ENCODE measurements around the gene BIRC5.

Gene BIRC5

DNA sequence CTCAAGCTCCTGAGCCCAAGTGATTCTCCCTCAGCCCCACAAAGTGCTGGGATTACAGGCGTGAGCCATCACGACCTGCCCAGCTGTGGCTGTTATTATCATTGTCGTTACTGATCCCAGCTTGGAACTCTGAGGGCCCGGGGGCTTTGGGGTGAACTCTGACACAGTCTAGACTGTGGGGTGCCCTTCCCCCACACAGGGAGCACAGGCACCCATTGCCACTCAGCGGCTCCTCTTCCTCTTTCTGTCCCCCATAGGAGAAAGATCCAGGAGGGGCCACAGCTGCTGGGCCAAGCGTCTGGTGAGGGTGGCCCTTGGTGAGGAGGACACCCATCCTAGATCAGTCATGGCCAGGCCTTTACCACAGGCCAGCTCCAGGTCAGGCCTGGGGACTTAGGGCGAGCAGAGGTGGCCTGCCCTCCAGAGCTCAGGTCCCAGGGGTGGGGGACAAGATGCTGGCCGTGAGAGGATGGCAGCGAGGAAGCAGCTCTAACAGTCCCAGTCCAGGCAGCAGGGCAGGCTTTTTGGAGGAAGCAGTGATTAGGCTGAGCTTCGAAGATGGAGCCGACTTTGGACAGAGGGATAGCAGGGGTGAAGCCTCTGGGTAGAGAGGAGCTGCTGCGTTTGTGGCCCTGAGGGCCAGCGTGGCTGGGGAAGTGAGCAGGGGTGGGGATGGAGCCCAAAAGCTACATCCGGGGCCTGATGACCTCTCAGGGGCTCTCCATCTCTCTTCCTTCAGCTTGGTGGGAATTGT is 42.1 kb downstream of the BIRC5 start:
- H3K4me1 Mint-ChIP-seq (ENCODE audit: low read depth): peaks cover 89% of the 10 kb centered on the region
- no peak overlapping the region for H3K4me3 Mint-ChIP-seq
- H3K36me3 Mint-ChIP-seq (ENCODE audit: low read depth): no peaks in the 10 kb centered on the region
- peak overlapping the region; percentile 43 for H3K27ac Mint-ChIP-seq
- intact Hi-C loops (cut with micrococcal nuclease): loop anchor here (10.0 kb wide), 1 partner anchor 171 kb away; no protein-coding TSS in a partner anchor
- H3K9me3 Mint-ChIP-seq: no peaks in the 10 kb centered on the region
- H3K27me3 Mint-ChIP-seq: peaks cover 13% of the 10 kb centered on the region

DNA sequence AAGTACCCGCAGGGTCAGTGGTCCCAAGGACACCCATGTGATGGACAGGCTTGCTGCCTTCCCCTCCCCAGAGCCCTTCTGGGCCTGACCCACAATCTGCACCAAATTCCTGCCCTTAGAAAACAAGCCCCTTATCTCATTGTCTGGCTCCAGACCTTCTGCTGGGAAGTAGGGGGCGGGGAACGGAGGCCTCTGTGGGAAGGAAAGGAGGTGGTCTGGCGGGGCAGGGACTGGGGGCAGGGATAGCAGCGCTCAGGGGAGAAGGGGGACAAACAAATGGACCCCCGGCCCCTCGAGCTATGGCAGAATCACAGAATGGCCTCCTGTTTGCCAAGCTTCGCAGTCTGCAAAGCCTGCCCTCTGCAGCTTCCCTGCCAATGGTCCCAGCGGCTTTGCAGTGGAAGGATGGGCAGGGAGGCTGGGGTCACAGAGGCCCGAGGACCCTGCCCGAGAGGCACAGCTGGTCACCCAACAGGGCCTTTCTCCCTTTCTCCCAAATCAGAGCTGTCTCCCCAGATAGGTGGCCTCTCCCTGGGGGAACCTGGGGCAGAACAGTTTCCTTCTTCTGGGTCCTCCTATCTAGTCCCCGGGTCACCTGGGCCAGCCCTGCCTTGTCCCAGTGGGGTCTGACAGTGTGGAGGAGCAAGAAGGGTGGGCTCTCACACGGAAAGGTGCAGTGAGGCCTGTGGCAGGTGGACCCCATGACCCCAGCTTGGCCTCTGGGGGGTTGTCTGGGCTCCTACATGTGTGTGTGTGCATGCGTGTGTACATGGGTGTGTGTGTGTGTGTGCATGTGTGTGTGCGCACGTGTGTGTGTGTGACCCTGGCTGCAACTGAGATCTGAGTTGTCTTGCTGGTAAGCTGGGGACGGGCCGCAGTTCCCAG is 42.9 kb downstream of the BIRC5 start:
- H3K27me3 Mint-ChIP-seq: peaks cover 8% of the 10 kb centered on the region
- no peak overlapping the region for H3K4me3 Mint-ChIP-seq
- intact Hi-C loops (cut with micrococcal nuclease): loop anchor here (10.0 kb wide), 1 partner anchor 172 kb away; no protein-coding TSS in a partner anchor
- H3K9me3 Mint-ChIP-seq: no peaks in the 10 kb centered on the region
- H3K36me3 Mint-ChIP-seq (ENCODE audit: low read depth): no peaks in the 10 kb centered on the region
- H3K4me1 Mint-ChIP-seq (ENCODE audit: low read depth): peaks cover 82% of the 10 kb centered on the region
- H3K27ac Mint-ChIP-seq: peak overlapping the region; percentile 8

DNA sequence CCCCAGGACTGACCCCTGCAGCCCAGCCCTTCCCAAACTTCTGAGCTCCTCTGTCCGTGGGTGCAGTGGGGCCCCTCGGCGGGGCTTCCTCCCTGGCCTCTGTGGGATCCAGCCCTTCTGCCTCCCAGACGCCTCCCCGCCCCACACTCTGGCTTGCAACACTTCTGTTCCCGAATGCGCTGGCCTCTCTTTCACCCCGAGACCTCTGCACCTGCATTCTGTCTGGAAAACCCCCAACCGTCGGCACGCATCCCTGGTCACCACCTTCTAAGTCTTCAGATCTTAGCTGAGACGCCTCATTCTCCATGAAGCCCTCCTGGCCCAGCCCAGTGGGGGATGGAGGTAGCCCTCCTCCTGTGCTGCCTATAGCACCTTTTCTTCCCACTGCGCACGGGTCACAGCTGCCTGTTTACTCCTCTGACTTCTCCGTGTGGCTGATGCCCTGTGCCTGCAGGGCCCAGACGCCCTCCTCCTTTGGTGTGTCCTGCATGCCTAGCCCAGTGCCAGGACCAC is 43.8 kb downstream of the BIRC5 start:
- intact Hi-C loops (cut with micrococcal nuclease): loop anchor here (10.0 kb wide), 1 partner anchor 173 kb away; no protein-coding TSS in a partner anchor
- Mint-ChIP-seq H3K27ac (peak overlapping the region; percentile 50), H3K4me3 (peak overlapping the region; percentile 4)

GRCh38 chr17:78258323-78259191 is 44.5 kb downstream of the BIRC5 start:
- no peaks in the 10 kb centered on the region for H3K9me3 Mint-ChIP-seq
- H3K27me3 Mint-ChIP-seq: no peaks in the 10 kb centered on the region
- no peaks in the 10 kb centered on the region for H3K36me3 Mint-ChIP-seq (ENCODE audit: low read depth)
- intact Hi-C loops (cut with micrococcal nuclease): loop anchor here (10.0 kb wide), 1 partner anchor 174 kb away; no protein-coding TSS in a partner anchor
- H3K4me3 Mint-ChIP-seq: peak overlapping the region; percentile 66
- peak overlapping the region; percentile 50 for H3K27ac Mint-ChIP-seq
- peaks cover 79% of the 10 kb centered on the region for H3K4me1 Mint-ChIP-seq (ENCODE audit: low read depth)

More for the DNA sequence above, 43.8 kb downstream of the BIRC5 start:
- H3K36me3 Mint-ChIP-seq (ENCODE audit: low read depth): no peaks in the 10 kb centered on the region
- peaks cover 2% of the 10 kb centered on the region for H3K27me3 Mint-ChIP-seq
- H3K9me3 Mint-ChIP-seq: no peaks in the 10 kb centered on the region
- H3K4me1 Mint-ChIP-seq (ENCODE audit: low read depth): peaks cover 79% of the 10 kb centered on the region

- peak overlapping the region; percentile 50 for H3K27ac Mint-ChIP-seq
- no peaks in the 10 kb centered on the region for H3K9me3 Mint-ChIP-seq
- no peaks in the 10 kb centered on the region for H3K27me3 Mint-ChIP-seq
- no peaks in the 10 kb centered on the region for H3K36me3 Mint-ChIP-seq (ENCODE audit: low read depth)
- H3K4me1 Mint-ChIP-seq (ENCODE audit: low read depth): peaks cover 82% of the 10 kb centered on the region
- intact Hi-C loops (cut with micrococcal nuclease): loop anchor here (10.0 kb wide), 1 partner anchor 174 kb away; no protein-coding TSS in a partner anchor
- no peak overlapping the region for H3K4me3 Mint-ChIP-seq
Observed at GRCh38 chr17:78259192-78259554, 45.1 kb downstream of the BIRC5 start.

- Mint-ChIP-seq H3K9me3 (no peaks in the 10 kb centered on the region), H3K4me1 (ENCODE audit: low read depth) (peaks cover 67% of the 10 kb centered on the region), H3K27ac (peak overlapping the region; percentile 91), H3K27me3 (peaks cover under 1% of the 10 kb centered on the region), H3K4me3 (peak overlapping the region; percentile 20), H3K36me3 (ENCODE audit: low read depth) (no peaks in the 10 kb centered on the region)
- intact Hi-C loops (cut with micrococcal nuclease): no loop called here
Observed at GRCh38 chr17:78263063-78263735, 49.1 kb downstream of the BIRC5 start.

GRCh38 chr17:78263736-78264340 is 49.8 kb downstream of the BIRC5 start:
- intact Hi-C loops (cut with micrococcal nuclease): no loop called here
- Mint-ChIP-seq H3K4me3 (no peak overlapping the region), H3K36me3 (ENCODE audit: low read depth) (no peaks in the 10 kb centered on the region), H3K27ac (peak overlapping the region; percentile 91), H3K9me3 (no peaks in the 10 kb centered on the region), H3K27me3 (peaks cover 6% of the 10 kb centered on the region), H3K4me1 (ENCODE audit: low read depth) (peaks cover 61% of the 10 kb centered on the region)

GRCh38 chr17:78264590-78264989 is 50.5 kb downstream of the BIRC5 start:
- intact Hi-C loops (cut with micrococcal nuclease): no loop called here
- Mint-ChIP-seq H3K4me1 (ENCODE audit: low read depth) (peaks cover 55% of the 10 kb centered on the region), H3K36me3 (ENCODE audit: low read depth) (no peaks in the 10 kb centered on the region), H3K27ac (peak overlapping the region; percentile 91), H3K4me3 (no peak overlapping the region), H3K27me3 (peaks cover 9% of the 10 kb centered on the region), H3K9me3 (no peaks in the 10 kb centered on the region)

GRCh38 chr17:78265121-78265520 is 51.1 kb downstream of the BIRC5 start:
- Mint-ChIP-seq H3K27me3 (peaks cover 12% of the 10 kb centered on the region), H3K36me3 (ENCODE audit: low read depth) (no peaks in the 10 kb centered on the region), H3K4me3 (no peak overlapping the region), H3K27ac (no peak overlapping the region), H3K4me1 (ENCODE audit: low read depth) (peaks cover 49% of the 10 kb centered on the region), H3K9me3 (no peaks in the 10 kb centered on the region)
- intact Hi-C loops (cut with micrococcal nuclease): no loop called here

DNA sequence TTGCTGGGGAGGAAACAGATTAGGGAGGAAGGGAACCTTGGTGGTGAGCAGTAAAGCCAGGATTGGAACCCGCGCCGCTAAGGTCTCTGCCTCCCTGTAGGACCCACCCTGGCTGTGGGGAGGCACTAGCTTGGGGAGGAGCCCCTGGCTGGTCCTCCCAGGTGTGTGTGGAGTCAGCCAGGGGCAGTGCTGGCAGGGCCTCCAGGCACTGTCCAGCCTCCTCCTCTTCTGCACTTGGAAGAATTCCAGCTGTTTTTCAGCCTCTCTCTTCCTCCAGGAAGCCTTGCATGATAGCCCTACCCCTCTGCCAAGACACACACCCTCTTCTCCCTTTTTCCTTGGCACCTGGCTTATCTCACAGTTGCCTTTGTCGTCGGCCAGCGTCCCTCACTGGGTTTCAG is 52.2 kb downstream of the BIRC5 start:
- Mint-ChIP-seq H3K36me3 (ENCODE audit: low read depth) (no peaks in the 10 kb centered on the region), H3K27ac (peak overlapping the region; percentile 13), H3K4me1 (ENCODE audit: low read depth) (peaks cover 52% of the 10 kb centered on the region), H3K27me3 (peaks cover 22% of the 10 kb centered on the region), H3K4me3 (no peak overlapping the region), H3K9me3 (no peaks in the 10 kb centered on the region)
- intact Hi-C loops (cut with micrococcal nuclease): no loop called here

GRCh38 chr17:78266771-78267170 is 52.7 kb downstream of the BIRC5 start:
- H3K36me3 Mint-ChIP-seq (ENCODE audit: low read depth): no peaks in the 10 kb centered on the region
- peaks cover 27% of the 10 kb centered on the region for H3K27me3 Mint-ChIP-seq
- H3K4me3 Mint-ChIP-seq: no peak overlapping the region
- intact Hi-C loops (cut with micrococcal nuclease): no loop called here
- no peaks in the 10 kb centered on the region for H3K9me3 Mint-ChIP-seq
- peak overlapping the region; percentile 13 for H3K27ac Mint-ChIP-seq
- H3K4me1 Mint-ChIP-seq (ENCODE audit: low read depth): peaks cover 58% of the 10 kb centered on the region

GRCh38 chr17:78267253-78268073 is 53.4 kb downstream of the BIRC5 start:
- no peaks in the 10 kb centered on the region for H3K36me3 Mint-ChIP-seq (ENCODE audit: low read depth)
- intact Hi-C loops (cut with micrococcal nuclease): no loop called here
- no peaks in the 10 kb centered on the region for H3K9me3 Mint-ChIP-seq
- peaks cover 34% of the 10 kb centered on the region for H3K27me3 Mint-ChIP-seq
- no peak overlapping the region for H3K4me3 Mint-ChIP-seq
- H3K4me1 Mint-ChIP-seq (ENCODE audit: low read depth): peaks cover 64% of the 10 kb centered on the region
- H3K27ac Mint-ChIP-seq: no peak overlapping the region
